Right atrium auricular region (tissue), 2 donors: ENCODE data around the gene DIPK1A. TPM values are rescaled to one million over a fixed set of nuclear protein-coding genes. Genes with fewer than 3 reads are reported as not detected.

Experiments
- DNase-seq: peaks from one replicate; pipeline ENCODE4 v3.0.0-alpha.2; 2019; ENCODE audit warnings: low spot score
- H3K27ac ChIP-seq, 2 donors: fragments of 200-600 bp; sonication (generic); 1 replicate in 1 of 2; 2 replicates in 1 of 2; pipeline ENCODE4 v1.5.1; 2016 to 2019
- H3K27me3 ChIP-seq, 2 donors: fragments of 200-600 bp; sonication (generic); one replicate each; pipeline versions ENCODE4 v1.5.1 to v1.6.0; 2017 to 2019
- H3K36me3 ChIP-seq: fragments of 200-600 bp; sonication (generic); one replicate; pipeline ENCODE4 v1.5.1; 2016
- H3K4me1 ChIP-seq, 2 donors: fragments of 200-600 bp; sonication (generic); one replicate each; pipeline versions ENCODE4 v1.5.1 to v1.6.0; 2017 to 2019
- H3K4me3 ChIP-seq, 2 donors: fragments of 200-600 bp; sonication (generic); 1 replicate in 1 of 2; 2 replicates in 1 of 2; pipeline ENCODE4 v1.5.1; 2017 to 2019; ENCODE audit warnings: mild to moderate bottlenecking in 1 of 2, moderate library complexity in 1 of 2
- H3K9me3 ChIP-seq, 2 donors: fragments of 200-600 bp; sonication (generic); one replicate each; pipeline ENCODE4 v1.5.1; 2019
- CTCF ChIP-seq, 2 donors: fragments of 200-600 bp; sonication (generic); IDR thresholded peaks; one replicate each; pipeline ENCODE4 v1.5.1; 2019; ENCODE audit warnings: antibody characterized with exemption in 2 of 2
- total RNA-seq, 2 donors: library from RNA; depleted of rRNA; stranded (reverse); fragments of >200 nt; gene quantifications; one replicate each; pipeline ENCODE4 v1.1.0, GENCODE V29; 2016

DIPK1A gene
- total RNA-seq, 2 donors from 2014 or later, result 5.9 to 7.9 TPM

DNA sequence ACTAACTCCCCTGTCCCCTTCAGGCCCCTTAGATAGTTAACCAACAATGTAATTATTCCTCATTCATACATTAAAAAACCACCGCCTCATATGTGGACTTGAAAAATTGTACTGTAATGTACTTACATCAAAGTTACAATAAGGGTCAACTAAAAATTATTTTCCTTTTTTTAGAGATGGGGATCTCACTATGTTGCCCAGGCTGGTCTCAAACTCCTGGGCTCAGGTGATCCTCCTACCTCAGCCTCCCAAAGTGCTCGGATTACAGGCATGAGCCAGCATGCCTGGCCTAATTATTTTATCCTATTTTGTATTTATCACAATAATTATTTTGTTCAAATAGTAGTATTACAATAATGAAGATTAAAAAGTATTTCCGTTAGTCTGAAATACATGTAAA is 116.8 kb downstream of the DIPK1A start:
- no peak overlapping the region for H3K27ac ChIP-seq
- no peak for TF ChIP-seq CTCF (IDR thresholded peaks at IDR 0.05)
- peaks cover 0 to 1% of the 10 kb centered on the region in 2 donors for H3K4me1 ChIP-seq
- DNase-seq, result no peak
- no peak overlapping the region for H3K4me3 ChIP-seq
- H3K9me3 ChIP-seq, result no peaks in the 10 kb centered on the region
- H3K27me3 ChIP-seq, result no peaks in the 10 kb centered on the region
- H3K36me3 ChIP-seq, result peaks cover 51% of the 10 kb centered on the region

- TF ChIP-seq CTCF (IDR thresholded peaks at IDR 0.05), result no peak
- H3K36me3 ChIP-seq, result peaks cover 56% of the 10 kb centered on the region
- H3K4me3 ChIP-seq, result no peak overlapping the region
- H3K9me3 ChIP-seq, result no peaks in the 10 kb centered on the region
- peaks cover 0 to 7% of the 10 kb centered on the region in 2 donors for H3K4me1 ChIP-seq
- no peak overlapping the region for H3K27ac ChIP-seq
- no peaks in the 10 kb centered on the region for H3K27me3 ChIP-seq
- DNase-seq, result no peak
Measured at GRCh38 chr1:92843429-92844352, 117.6 kb downstream of the DIPK1A start.

GRCh38 chr1:92843046-92843423 is 118.2 kb downstream of the DIPK1A start:
- Histone ChIP-seq H3K36me3 (peaks cover 63% of the 10 kb centered on the region), H3K9me3 (no peaks in the 10 kb centered on the region)

GRCh38 chr1:92842082-92843045 is 118.9 kb downstream of the DIPK1A start:
- Histone ChIP-seq H3K36me3 (peaks cover 70% of the 10 kb centered on the region), H3K4me1 (peaks cover 0 to 20% of the 10 kb centered on the region in 2 donors), H3K27me3 (no peaks in the 10 kb centered on the region), H3K4me3 (no peak overlapping the region), H3K9me3 (no peaks in the 10 kb centered on the region), H3K27ac (no peak overlapping the region)
- no peak for TF ChIP-seq CTCF (IDR thresholded peaks at IDR 0.05)
- DNase-seq, result no peak

More at GRCh38 chr1:92843046-92843423, 118.2 kb downstream of the DIPK1A start:
- Histone ChIP-seq H3K27ac (no peak overlapping the region), H3K27me3 (no peaks in the 10 kb centered on the region), H3K4me3 (no peak overlapping the region), H3K4me1 (peaks cover 0 to 13% of the 10 kb centered on the region in 2 donors)
- TF ChIP-seq CTCF (IDR thresholded peaks at IDR 0.05), result no peak
- DNase-seq, result no peak

GRCh38 chr1:92840600-92840999 is 120.7 kb downstream of the DIPK1A start:
- Histone ChIP-seq H3K4me1 (peaks cover 0 to 25% of the 10 kb centered on the region in 2 donors), H3K36me3 (peaks cover 87% of the 10 kb centered on the region), H3K27ac (no peak overlapping the region), H3K9me3 (no peaks in the 10 kb centered on the region), H3K4me3 (no peak overlapping the region), H3K27me3 (no peaks in the 10 kb centered on the region)
- no peak for DNase-seq
- no peak for TF ChIP-seq CTCF (IDR thresholded peaks at IDR 0.05)
